GM12878 (cell line): ENCODE data around the gene RBMS1. TPM values are rescaled to one million over a fixed set of nuclear protein-coding genes. Genes with fewer than 3 reads are reported as not detected.

Experiments used
- ATAC-seq: fragments of 200-7000 bp; cut with Tn5 transposase; 3 replicates; pipeline ENCODE4 v1.9.1; 2020; ENCODE audit warnings: mild to moderate bottlenecking, moderate library complexity
- BruUV-seq: library from RNA; stranded (reverse); fragments of 400-500 nt; replicated peaks from 2 replicates; lab custom pipeline; 2021; lab: Mats Ljungman, UMichigan
- CTCF ChIA-PET: fragments of 300-600 bp; sonication (Branson Sonifier 250); formaldehyde crosslinking; extraction: SDS; loops from one replicate; lab custom pipeline; 2021; ENCODE audit warnings: inconsistent platforms; lab: Yijun Ruan, JAX
- POLR2A ChIA-PET: fragments of 350-600 bp; formaldehyde crosslinking; extraction: SDS; loops from one replicate; lab custom pipeline; 2021; ENCODE audit warnings: inconsistent platforms; lab: Charles Lee
- RAD21 ChIA-PET: fragments of 300-600 bp; sonication (Branson Sonifier 250); formaldehyde crosslinking; loops from one replicate; lab custom pipeline; 2023; ENCODE audit warnings: antibody characterized with exemption; ENCODE audit not compliant: unreplicated experiment; lab: Charles Lee
- SMC1A ChIA-PET: fragments of 300-600 bp; sonication (Branson Sonifier 250); formaldehyde crosslinking; loops from one replicate; lab custom pipeline; 2023; ENCODE audit not compliant: unreplicated experiment, uncharacterized antibody; lab: Charles Lee
- DNase-seq: peaks from one replicate; pipeline ENCODE4 v3.0.0-alpha.2; 2011; ENCODE audit warnings: low read depth, low spot score
- FAIRE-seq: peaks from 3 replicates; lab custom pipeline; 2011; peaks lifted over from hg19 to GRCh38; lab: Jason Lieb, UNC
- H2AFZ ChIP-seq: 2 replicates; pipeline ENCODE4 v1.6.0; 2011; ENCODE audit warnings: low read depth, low read length, control low read depth; ENCODE audit not compliant: control insufficient read depth
- H3K27ac ChIP-seq: 2 replicates; pipeline ENCODE4 v1.5.1; 2011; ENCODE audit warnings: control low read depth; ENCODE audit not compliant: control insufficient read depth, insufficient read depth
- H3K27me3 ChIP-seq, 2 experiments: replicated peaks in 1 of 2; 2 replicates each; pipeline versions ENCODE4 v1.6.0 to v1.6.1; 2011; ENCODE audit warnings: low read length in 1 of 2; ENCODE audit not compliant: control insufficient read depth in 2 of 2, insufficient read depth in 2 of 2
- H3K36me3 ChIP-seq, 2 experiments: 2 replicates each; pipeline ENCODE4 v1.5.1; 2011; ENCODE audit warnings: low read length in 1 of 2; ENCODE audit not compliant: control insufficient read depth in 2 of 2, insufficient read depth in 2 of 2
- H3K4me1 ChIP-seq: 2 replicates; pipeline ENCODE4 v1.6.1; 2011; ENCODE audit warnings: mild to moderate bottlenecking, low read length, moderate library complexity, mixed read lengths; ENCODE audit not compliant: control insufficient read depth, insufficient read depth
- H3K4me2 ChIP-seq: 2 replicates; pipeline ENCODE4 v1.6.0; 2011; ENCODE audit warnings: control low read depth; ENCODE audit not compliant: control insufficient read depth, insufficient read depth
- H3K4me3 ChIP-seq: fragments of 200-600 bp; sonication (generic); 2 replicates; pipeline ENCODE4 v1.5.1; 2016
- H3K79me2 ChIP-seq: 2 replicates; pipeline ENCODE4 v1.6.0; 2011; ENCODE audit warnings: low read length; ENCODE audit not compliant: control insufficient read depth, insufficient read depth
- H3K9ac ChIP-seq: 2 replicates; pipeline ENCODE4 v1.8.0; 2011; ENCODE audit warnings: low read length, control low read depth, mixed read lengths; ENCODE audit not compliant: control insufficient read depth, insufficient read depth
- H3K9me3 ChIP-seq: replicated peaks from 3 replicates; pipeline ENCODE4 v1.5.1; 2011; ENCODE audit warnings: mild to moderate bottlenecking, low read length; ENCODE audit not compliant: control insufficient read depth, insufficient read depth
- H4K20me1 ChIP-seq: 2 replicates; pipeline ENCODE4 v1.6.0; 2011; ENCODE audit not compliant: control insufficient read depth, insufficient read depth
- EGR1 ChIP-seq, 2 experiments: IDR thresholded peaks; 1 replicate in 1 of 2; 2 replicates in 1 of 2; pipeline ENCODE4 v1.6.1; 2011 to 2012; ENCODE audit warnings: low read depth in 2 of 2, low read length in 2 of 2, borderline replicate concordance in 1 of 2, mild to moderate bottlenecking in 1 of 2, moderate library complexity in 1 of 2
- ETV6 ChIP-seq, 2 experiments: fragments of 450-650 bp in 1 of 2; IDR thresholded peaks in 1 of 2; conservative IDR thresholded peaks in 1 of 2; 2 replicates each; pipeline ENCODE4 v1.6.1; 2014; ENCODE audit warnings: antibody characterized with exemption in 1 of 2, borderline replicate concordance in 1 of 2, low read depth in 1 of 2, mild to moderate bottlenecking in 1 of 2, moderate library complexity in 1 of 2
- HDAC6 ChIP-seq: fragments of 200-600 bp; sonication (generic); IDR thresholded peaks from one replicate; pipeline ENCODE4 v1.8.0; 2017; ENCODE audit warnings: antibody characterized with exemption; ENCODE audit not compliant: unreplicated experiment
- HDGF ChIP-seq: fragments of 450-650 bp; IDR thresholded peaks from 2 replicates; pipeline ENCODE4 v1.6.1; 2016; ENCODE audit warnings: antibody characterized with exemption
- IKZF2 ChIP-seq, 2 experiments: fragments of 450-650 bp; IDR thresholded peaks; 2 replicates each; pipeline ENCODE4 v1.6.1; 2017; ENCODE audit warnings: mild to moderate bottlenecking in 2 of 2, moderate library complexity in 2 of 2
- JUND ChIP-seq: IDR thresholded peaks from 2 replicates; pipeline ENCODE4 v1.6.1; 2012; ENCODE audit warnings: low read depth, mild to moderate bottlenecking, low read length, improper control_type of control experiment, moderate library complexity
- MYC ChIP-seq: IDR thresholded peaks from 2 replicates; pipeline ENCODE4 v1.6.1; 2011; ENCODE audit warnings: mild to moderate bottlenecking, low read length, moderate library complexity, inconsistent platforms; ENCODE audit not compliant: insufficient read depth, insufficient replicate concordance, insufficient read length, severe bottlenecking
- PML ChIP-seq: IDR thresholded peaks from 2 replicates; pipeline ENCODE4 v1.6.1; 2012; ENCODE audit warnings: low read length, inconsistent platforms
- RAD21 ChIP-seq: IDR thresholded peaks from 2 replicates; pipeline ENCODE4 v1.6.1; 2011; ENCODE audit warnings: mild to moderate bottlenecking, low read depth, low read length, moderate library complexity; ENCODE audit not compliant: insufficient read depth
- SMAD5 ChIP-seq: IDR thresholded peaks from 2 replicates; pipeline ENCODE4 v1.6.1; 2016; ENCODE audit warnings: antibody characterized with exemption, low read depth
- SREBF1 ChIP-seq: IDR thresholded peaks from 2 replicates; pipeline ENCODE4 v1.6.1; 2012; ENCODE audit warnings: mild to moderate bottlenecking, low read length
- ZNF217 ChIP-seq: fragments of 450-650 bp; IDR thresholded peaks from 2 replicates; pipeline ENCODE4 v1.6.1; 2017; ENCODE audit warnings: antibody characterized with exemption, mild to moderate bottlenecking
- ZNF384 ChIP-seq: IDR thresholded peaks from 2 replicates; pipeline ENCODE4 v1.6.1; 2012; ENCODE audit warnings: low read depth, mild to moderate bottlenecking, low read length, improper control_type of control experiment, borderline replicate concordance
- WGBS: methylation state at CpG from one replicate; pipeline ENCODE4 v1.1.6; 2016; ENCODE audit warnings: low lambda C conversion rate; ENCODE audit not compliant: insufficient replicate concordance, insufficient coverage; ENCODE audit errors: missing lambda C conversion rate; 5-methylcytosine and 5-hydroxymethylcytosine counted together
- in situ Hi-C: fragments of 300-500 bp; cut with MboI; formaldehyde crosslinking; loops from 9 replicates; pipeline ENCODE4 v1.14.3; 2018; ENCODE audit warnings: mixed read lengths
- intact Hi-C: fragments of 100-400 bp; cut with micrococcal nuclease; formaldehyde crosslinking; loops from one replicate; pipeline ENCODE4 v1.14.2; 2022; ENCODE audit not compliant: unreplicated experiment
- polyA plus RNA-seq, 11 experiments: library from polyadenylated mRNA; depleted of rRNA in 4 of 11; unstranded in 6 of 11; stranded (reverse) in 5 of 11; fragments of >200 nt; fragmentation: Nextera tagmentation in 4 of 11; fragmentation: Illumina TruSeq in 1 of 11; extraction: Ambion mirVana in 4 of 11; extraction: Trizol in 1 of 11; gene quantifications; 1 replicate in 1 of 11; 2 replicates in 10 of 11; pipeline versions ENCODE4 v1.2.1 to v1.2.3, GENCODE V29; 2011 to 2016; ENCODE audit warnings: inconsistent platforms in 2 of 11, missing spikeins in 2 of 11, low read depth in 1 of 11
- total RNA-seq, 4 experiments: library from RNA; depleted of rRNA in 3 of 4; stranded (reverse); fragments of >200 nt in 3 of 4; fragmentation: Illumina TruSeq in 1 of 4; extraction: Trizol in 1 of 4; gene quantifications; 2 replicates each; pipeline versions ENCODE4 v1.2.1 to v1.2.3, GENCODE V29; 2013 to 2021
- TF ChIP-seq, protein P1 (sequence below): fragments of 450-650 bp; IDR thresholded peaks from 2 replicates; pipeline ENCODE4 v1.6.1; 2017; ENCODE audit warnings: antibody characterized with exemption, mild to moderate bottlenecking, moderate library complexity

RBMS1 gene
- total and polyA plus RNA-seq, 10 of the 15 experiments (the other 5 are each of a cell fraction or from before 2014, with no cell fraction given), result 0.04 to 0.31 (median 0.17) TPM; not detected in 1

DNA sequence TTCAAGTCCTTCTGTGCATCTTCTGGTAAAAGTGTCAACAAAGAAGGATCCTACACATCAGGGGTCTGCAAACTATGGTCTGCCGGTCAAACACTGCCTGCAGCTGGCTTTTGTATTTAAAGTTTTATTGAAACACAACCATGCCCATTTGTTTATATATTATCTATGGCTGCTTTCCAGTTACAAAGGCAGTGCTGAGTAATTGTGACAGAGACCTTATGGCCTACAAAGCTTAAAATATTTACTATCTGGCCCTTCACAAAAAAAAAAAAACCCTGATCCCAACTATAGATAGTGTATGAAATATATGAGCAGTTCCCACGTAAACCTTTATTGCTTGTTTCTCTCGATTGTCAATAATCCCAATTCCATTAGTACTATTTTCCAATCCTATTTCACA is 101.4 kb downstream of the RBMS1 start:
- WGBS, result 84% methylated on average over 3 of the region's 3 CpGs
- Histone ChIP-seq H3K4me2 (no peak overlapping the region), H3K36me3 (no peaks in the 10 kb centered on the region), H3K4me1 (no peaks in the 10 kb centered on the region; the same call in 1 of the 2 replicates), H3K27ac (no peak overlapping the region), H4K20me1 (no peaks in the 10 kb centered on the region), H3K79me2 (no peaks in the 10 kb centered on the region), H3K27me3 (no peaks in the 10 kb centered on the region; a peak in 1 of 4 replicates), H3K9me3 (no peaks in the 10 kb centered on the region), H2AFZ (no peak overlapping the region)
- RAD21 ChIA-PET, result no interaction called here
- POLR2A ChIA-PET, result interaction anchor here (0.6 kb wide), 1 partner anchor 108 kb away, joined by 3 read pairs; no protein-coding TSS in a partner anchor
- ATAC-seq (no peak), FAIRE-seq (no peak), DNase-seq (no peak)
- SMC1A ChIA-PET, result interaction anchor here (1.1 kb wide), 1 partner anchor 67 kb away, joined by 3 read pairs; no protein-coding TSS in a partner anchor
- in situ Hi-C loops, result no loop called here
- no TSS peak for BruUV-seq
- no peak for TF ChIP-seq MYC
- TF ChIP-seq, protein P1, sequence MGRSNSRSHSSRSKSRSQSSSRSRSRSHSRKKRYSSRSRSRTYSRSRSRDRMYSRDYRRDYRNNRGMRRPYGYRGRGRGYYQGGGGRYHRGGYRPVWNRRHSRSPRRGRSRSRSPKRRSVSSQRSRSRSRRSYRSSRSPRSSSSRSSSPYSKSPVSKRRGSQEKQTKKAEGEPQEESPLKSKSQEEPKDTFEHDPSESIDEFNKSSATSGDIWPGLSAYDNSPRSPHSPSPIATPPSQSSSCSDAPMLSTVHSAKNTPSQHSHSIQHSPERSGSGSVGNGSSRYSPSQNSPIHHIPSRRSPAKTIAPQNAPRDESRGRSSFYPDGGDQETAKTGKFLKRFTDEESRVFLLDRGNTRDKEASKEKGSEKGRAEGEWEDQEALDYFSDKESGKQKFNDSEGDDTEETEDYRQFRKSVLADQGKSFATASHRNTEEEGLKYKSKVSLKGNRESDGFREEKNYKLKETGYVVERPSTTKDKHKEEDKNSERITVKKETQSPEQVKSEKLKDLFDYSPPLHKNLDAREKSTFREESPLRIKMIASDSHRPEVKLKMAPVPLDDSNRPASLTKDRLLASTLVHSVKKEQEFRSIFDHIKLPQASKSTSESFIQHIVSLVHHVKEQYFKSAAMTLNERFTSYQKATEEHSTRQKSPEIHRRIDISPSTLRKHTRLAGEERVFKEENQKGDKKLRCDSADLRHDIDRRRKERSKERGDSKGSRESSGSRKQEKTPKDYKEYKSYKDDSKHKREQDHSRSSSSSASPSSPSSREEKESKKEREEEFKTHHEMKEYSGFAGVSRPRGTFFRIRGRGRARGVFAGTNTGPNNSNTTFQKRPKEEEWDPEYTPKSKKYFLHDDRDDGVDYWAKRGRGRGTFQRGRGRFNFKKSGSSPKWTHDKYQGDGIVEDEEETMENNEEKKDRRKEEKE, result no peak
- no peak for TF ChIP-seq HDAC6
- TF ChIP-seq HDGF, result no peak
- TF ChIP-seq PML, result no peak
- TF ChIP-seq RAD21, result no peak
- no peak for TF ChIP-seq SMAD5
- TF ChIP-seq ETV6 (conservative IDR thresholded peaks at IDR 0.05 in 1 of 2, IDR thresholded peaks at IDR 0.05 in 1 of 2; ENCODE audit: borderline replicate concordance in 1 of 2, low read depth in 1 of 2), result no peak
- no peak for TF ChIP-seq EGR1 (IDR thresholded peaks at IDR 0.05; ENCODE audit: borderline replicate concordance in 1 of 2, low read depth in 2 of 2, low read length in 2 of 2)
- TF ChIP-seq SREBF1, result no peak
- TF ChIP-seq JUND, result no peak
- TF ChIP-seq ZNF217, result no peak
- TF ChIP-seq ZNF384, result no peak
- TF ChIP-seq IKZF2 (IDR thresholded peaks at IDR 0.05), result no peak
- TF ChIP-seq, all 136 proteins: peak for 0
- CTCF ChIA-PET, result no interaction called here
- no peak overlapping the region for H3K4me3 ChIP-seq
- no peak overlapping the region for H3K9ac ChIP-seq
- intact Hi-C loops, result no loop called here
